NCI-H748 (cell line): ENCODE data around the gene THOC5.
"Not testable (repeated sequence)": the region's sequence is repeated elsewhere in the genome, so short reads cannot be mapped to it uniquely, and the experiment has no call there.

Source experiments
- DNase-seq: peaks from one replicate; lab custom pipeline; 2025; ENCODE audit not compliant: unreplicated experiment; lab: John Stamatoyannopoulos, UW

Gene THOC5

GRCh38 chr22:29553351-29554224 lies at the start of gene THOC5:
Gene THOC5, minus strand, starts transcription at chr22:29553757. Its CDS starts 4,610 bp downstream, at chr22:29549147.
- peak; percentile 96 for DNase-seq

GRCh38 chr22:29598684-29599020 lies 45.1 kb upstream of the THOC5 start:
- no peak for DNase-seq

- DNase-seq = not testable (repeated sequence)
These were observed 44.5 kb upstream of the THOC5 start for GRCh38 chr22:29597871-29598683.

- DNase-seq = no peak
These were observed 42.9 kb upstream of the THOC5 start for GRCh38 chr22:29596408-29596807.

- DNase-seq = not testable (repeated sequence)
These were observed 40.9 kb upstream of the THOC5 start for GRCh38 chr22:29594447-29594846.

- DNase-seq = no peak
These were observed 40.4 kb upstream of the THOC5 start for GRCh38 chr22:29593923-29594322.

- no peak for DNase-seq
These were observed 34.6 kb upstream of the THOC5 start for GRCh38 chr22:29587938-29588699.

GRCh38 chr22:29586193-29586705 lies 32.7 kb upstream of the THOC5 start:
- DNase-seq = not testable (repeated sequence)

- no peak for DNase-seq
These were observed 31.4 kb upstream of the THOC5 start for GRCh38 chr22:29584975-29585374.

- DNase-seq = peak; percentile 89
These were observed 28.2 kb upstream of the THOC5 start for GRCh38 chr22:29581799-29582198.

- peak; percentile 24 for DNase-seq
These were observed 26.7 kb upstream of the THOC5 start for GRCh38 chr22:29580200-29580810.

- DNase-seq = no peak
These were observed 25.1 kb upstream of the THOC5 start for GRCh38 chr22:29578462-29579200.

- no peak for DNase-seq
These were observed 21.3 kb upstream of the THOC5 start for GRCh38 chr22:29574762-29575450.

GRCh38 chr22:29570912-29571549 lies 17.5 kb upstream of the THOC5 start:
- no peak for DNase-seq

- no peak for DNase-seq
These were observed 16.9 kb upstream of the THOC5 start for GRCh38 chr22:29570456-29570855.

GRCh38 chr22:29569011-29569678 lies 15.6 kb upstream of the THOC5 start:
- no peak for DNase-seq

- DNase-seq = no peak
These were observed 13.8 kb upstream of the THOC5 start for GRCh38 chr22:29567338-29567737.

GRCh38 chr22:29566513-29566912 lies 13.0 kb upstream of the THOC5 start:
- DNase-seq = not testable (repeated sequence)
